H1 (cell line): ENCODE data around the gene SYPL1. TPM values are rescaled to one million over a fixed set of nuclear protein-coding genes. Genes with fewer than 3 reads are reported as not detected.

Experiments used
- RNF2 ChIP-seq: fragments of 200-900, 300-1000 bp; sonication (generic); IDR thresholded peaks from 2 replicates; pipeline ENCODE4 v1.7.1; 2016; ENCODE audit warnings: borderline replicate concordance, low read depth, mild to moderate bottlenecking, antibody characterized with exemption, low read length; ENCODE audit not compliant: poor library complexity, severe bottlenecking; ENCODE audit errors: missing control alignments
- polyA plus RNA-seq, 7 experiments: library from polyadenylated mRNA; depleted of rRNA in 3 of 7; stranded (reverse) in 5 of 7; unstranded in 2 of 7; fragments of >200 nt in 5 of 7; fragments of 200-250 nt in 2 of 7; gene quantifications; 1 replicate in 5 of 7; 2 replicates in 1 of 7; 4 replicates in 1 of 7; pipeline versions ENCODE4 v1.2.1 to v1.2.3, GENCODE V29; 2011 to 2013; ENCODE audit warnings: missing spikeins in 2 of 7, mixed read lengths in 2 of 7
- total RNA-seq: library from RNA; stranded (reverse); fragmentation: NEBNext Ultra II Directional; extraction: Animal tissue kit (Norgen Biotek cat#: 25700); gene quantifications from 2 replicates; pipeline ENCODE4 v1.2.1, GENCODE V29; 2021

The SYPL1 gene
- total and polyA plus RNA-seq, 2 of the 8 experiments (the other 6 are each of a cell fraction or from before 2014, with no cell fraction given), result 44.9 to 57.7 TPM

DNA sequence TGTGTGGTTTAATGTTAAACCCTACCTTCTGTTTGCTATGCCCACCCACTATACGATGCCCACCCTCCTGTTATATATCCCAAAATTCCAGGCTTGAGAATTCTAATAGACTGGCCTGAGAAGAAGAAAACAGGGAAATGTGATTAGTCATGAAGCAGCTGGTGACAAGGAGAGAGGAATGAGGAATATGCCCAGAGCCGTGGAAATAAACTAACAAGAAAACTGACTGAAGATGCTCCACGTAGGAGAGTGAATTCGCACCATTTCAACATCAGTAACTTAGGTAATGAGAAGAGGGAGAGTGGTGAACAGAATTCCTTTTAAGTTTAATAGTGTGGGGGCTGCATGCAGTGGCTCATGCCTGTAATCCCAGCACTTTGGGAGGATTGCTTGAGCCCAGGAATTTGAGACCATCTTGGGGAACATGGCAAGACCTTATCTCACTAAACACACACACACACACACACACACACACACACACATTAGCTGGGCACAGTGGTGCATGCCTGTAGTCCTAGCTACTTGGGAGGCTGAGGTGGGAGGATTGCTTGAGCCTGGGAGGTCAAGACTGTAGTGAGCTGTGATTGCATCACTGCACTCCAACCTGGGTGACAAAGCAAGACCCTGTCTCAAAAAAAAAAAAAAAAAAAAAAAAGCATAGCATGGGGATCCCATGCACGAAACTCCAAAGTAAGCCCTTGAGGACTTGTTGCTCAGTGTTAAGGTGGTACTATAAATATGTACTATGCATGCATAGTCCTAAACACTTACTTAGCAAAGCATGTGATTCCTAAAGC is 16.1 kb upstream of the SYPL1 start (continued):
- TF ChIP-seq RNF2, result no peak
